Stimulated activated CD8-positive, alpha-beta memory T cell treated with anti-CD3 and anti-CD28 coated beads, Interleukin-12 subunit alpha, Interleukin-12 subunit beta, amount 100 ng/mL, for 24 hours (primary cell): Measurements from ENCODE around the gene EPHB1.
"Not testable (repeated sequence)": the region's sequence is repeated elsewhere in the genome, so short reads cannot be mapped to it uniquely, and the experiment has no call there.

Source experiments
- DNase-seq: peaks from one replicate; pipeline ENCODE4 v3.0.0-alpha.2; 2020; ENCODE audit errors: extremely low read depth

Gene EPHB1

DNA sequence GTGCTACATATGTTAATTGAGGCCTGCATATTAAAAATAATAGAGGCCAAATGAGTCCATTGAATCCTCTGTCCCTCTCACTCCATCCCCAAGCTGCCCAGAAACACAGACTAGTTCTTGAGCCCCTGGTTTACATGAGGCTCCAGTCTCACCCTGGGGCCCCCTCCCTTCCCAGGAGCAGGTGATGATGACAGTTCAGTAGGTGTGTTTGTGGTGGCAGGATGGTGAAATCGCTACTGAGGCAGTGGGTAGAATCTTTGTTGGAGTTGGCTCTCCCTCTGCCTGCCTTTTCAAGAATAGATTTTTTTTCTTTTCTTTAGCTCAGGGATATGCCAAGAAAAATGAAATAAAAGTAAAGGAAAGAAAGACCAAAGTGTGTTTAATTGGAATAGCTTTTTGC, 288.7 kb downstream of the EPHB1 start:
- DNase-seq: no peak

DNA sequence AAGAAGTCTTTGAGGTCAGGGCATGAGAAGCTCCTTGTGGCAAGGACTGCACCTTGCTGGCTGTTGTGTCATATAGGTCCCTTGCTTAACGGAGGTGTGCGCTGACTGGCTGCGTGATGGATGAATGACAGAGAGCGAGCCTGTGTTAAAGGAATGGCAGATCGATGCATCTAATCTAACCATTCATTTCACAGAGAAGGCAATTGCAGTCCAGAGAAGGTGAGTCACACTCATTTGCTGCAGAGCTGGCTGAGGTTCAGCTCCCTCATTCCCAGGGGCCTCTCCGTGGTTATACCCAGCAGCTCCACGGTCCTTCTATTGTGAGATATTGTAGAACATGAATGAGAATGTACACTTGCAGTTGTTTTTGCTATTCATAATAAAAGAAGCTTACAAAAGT, 289.3 kb downstream of the EPHB1 start:
- DNase-seq: no peak

- DNase-seq: no peak
These were observed 289.9 kb downstream of the EPHB1 start for GRCh38 chr3:135084976-135085375.

DNA sequence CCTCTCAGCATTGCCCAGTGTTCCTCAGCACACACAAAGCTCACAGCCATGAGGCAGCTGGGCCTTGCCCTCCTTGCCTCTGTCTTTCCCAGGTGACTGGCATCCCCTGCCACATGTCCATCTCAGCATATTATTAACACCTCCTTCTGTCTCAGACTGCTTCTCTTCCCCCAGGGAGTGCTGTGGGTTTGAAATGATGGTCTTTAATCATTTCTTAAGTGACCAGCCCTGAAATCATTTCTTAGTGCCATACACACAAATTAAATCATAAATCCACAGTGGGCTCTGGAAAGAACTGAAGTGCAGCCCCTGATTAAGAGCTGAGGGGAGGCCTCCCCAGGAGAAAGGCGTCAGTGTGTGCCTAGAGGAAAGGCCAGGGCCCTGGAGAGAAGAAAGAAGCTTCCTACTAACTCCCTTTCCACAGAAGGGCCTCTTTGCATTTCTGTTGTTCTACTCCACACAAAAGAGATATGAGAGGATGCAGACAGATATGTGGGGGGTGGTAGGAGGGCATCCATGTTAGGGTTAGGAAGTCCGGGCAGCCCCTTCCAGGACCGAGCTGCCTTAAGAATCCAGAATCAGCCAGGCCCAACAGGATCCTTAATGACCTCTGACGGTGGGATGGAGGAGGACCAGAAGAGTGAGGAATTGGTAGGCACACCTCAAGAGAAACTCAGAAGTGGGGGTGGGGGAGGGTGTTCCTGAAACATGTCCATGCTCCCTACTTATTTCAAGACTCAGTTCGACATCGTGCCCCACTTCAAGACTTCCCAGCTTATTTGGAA, 290.8 kb downstream of the EPHB1 start:
- no peak for DNase-seq

- no peak for DNase-seq
These were observed 292.7 kb downstream of the EPHB1 start for GRCh38 chr3:135087782-135088181.

DNA sequence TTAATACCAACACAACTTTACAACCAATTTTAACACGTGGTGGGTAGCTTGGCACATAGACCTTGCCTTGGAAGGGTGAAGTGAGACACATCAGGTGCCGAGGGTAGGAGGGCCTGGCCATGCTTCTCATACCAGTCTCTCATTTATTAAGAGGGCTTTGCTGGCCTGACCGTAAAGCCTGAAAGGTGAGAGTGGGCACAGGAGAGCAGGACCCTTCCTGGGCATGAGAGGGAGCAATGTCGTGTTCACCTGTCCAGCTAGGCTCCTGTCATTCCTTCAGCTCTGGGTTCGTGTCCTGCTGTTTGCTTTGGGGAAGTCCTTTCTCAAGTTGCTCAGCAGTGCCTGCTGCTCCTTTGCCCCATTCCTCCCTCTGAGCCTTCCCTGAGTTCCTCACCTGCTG, 294.4 kb downstream of the EPHB1 start:
- no peak for DNase-seq

GRCh38 chr3:135090020-135090717, 295.1 kb downstream of the EPHB1 start:
- no peak for DNase-seq

DNA sequence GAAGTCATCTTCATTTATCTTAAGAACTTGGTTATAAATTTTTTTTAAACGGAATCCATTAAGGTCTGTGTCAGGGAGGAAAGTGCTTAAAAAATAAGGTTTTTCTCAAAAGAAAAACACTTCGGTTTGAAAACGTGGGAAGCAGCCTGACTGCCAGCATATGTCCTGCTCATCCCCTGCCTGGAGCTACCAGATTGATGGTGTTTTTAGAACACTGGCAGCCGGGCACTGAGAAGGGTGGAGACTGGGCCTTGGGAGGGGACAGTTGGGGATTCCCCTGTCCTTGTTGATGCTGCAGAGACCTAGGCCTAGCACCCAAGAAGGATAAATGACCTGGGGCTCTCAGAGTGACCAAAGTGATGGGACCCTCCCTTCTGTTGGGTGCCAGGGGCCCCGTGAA, 296.9 kb downstream of the EPHB1 start:
- DNase-seq: no peak

DNA sequence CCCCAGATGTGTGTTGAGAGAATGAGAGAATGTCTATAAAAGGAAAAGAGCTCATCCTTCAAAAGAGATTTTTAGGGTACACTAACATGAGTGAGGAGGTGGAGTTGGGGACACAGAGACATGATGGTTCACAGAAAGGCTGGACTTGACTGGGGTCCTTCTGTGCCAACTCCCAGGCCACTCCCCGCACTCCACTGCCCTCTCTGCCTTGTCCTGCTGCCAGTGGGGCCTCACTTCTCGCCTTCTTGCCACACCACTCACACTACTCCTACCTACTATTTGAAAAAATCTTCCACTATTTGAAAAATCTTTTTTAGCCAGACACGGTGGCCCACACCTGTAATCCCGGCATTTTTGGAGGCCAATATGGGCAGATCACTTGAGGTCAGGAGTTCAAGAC, 298.1 kb downstream of the EPHB1 start:
- no peak for DNase-seq

GRCh38 chr3:135097276-135097946, 302.4 kb downstream of the EPHB1 start:
- no peak for DNase-seq

DNA sequence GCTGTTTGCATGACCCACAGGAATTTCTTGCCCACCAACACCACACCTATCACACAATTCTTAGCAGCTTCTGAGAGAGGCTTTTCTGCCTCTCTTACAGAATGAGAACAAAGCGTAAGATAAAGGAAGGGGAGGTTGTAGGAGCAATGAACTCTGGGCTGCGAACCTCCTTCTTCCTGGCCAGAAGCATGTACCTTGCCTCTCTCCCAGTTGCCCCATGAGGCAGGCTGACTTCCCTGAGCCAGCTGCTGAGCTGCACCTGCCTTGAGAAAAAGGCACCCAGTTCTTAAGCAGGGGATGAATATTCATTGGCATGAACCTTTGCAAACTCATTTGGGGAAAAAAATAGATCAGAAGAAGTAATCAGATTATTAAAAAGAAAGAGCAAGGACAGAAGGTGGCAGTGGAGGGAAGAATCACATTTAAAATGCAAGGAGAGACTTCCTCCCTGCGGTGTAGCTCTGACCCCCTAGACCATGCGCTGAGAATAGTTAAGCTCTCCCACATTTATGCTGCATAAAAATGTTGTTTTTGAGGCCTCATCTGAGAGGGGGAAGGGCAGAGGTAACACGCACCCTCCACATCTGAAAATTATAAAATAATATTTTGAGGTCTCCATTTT, 304.8 kb downstream of the EPHB1 start:
- no peak for DNase-seq

DNA sequence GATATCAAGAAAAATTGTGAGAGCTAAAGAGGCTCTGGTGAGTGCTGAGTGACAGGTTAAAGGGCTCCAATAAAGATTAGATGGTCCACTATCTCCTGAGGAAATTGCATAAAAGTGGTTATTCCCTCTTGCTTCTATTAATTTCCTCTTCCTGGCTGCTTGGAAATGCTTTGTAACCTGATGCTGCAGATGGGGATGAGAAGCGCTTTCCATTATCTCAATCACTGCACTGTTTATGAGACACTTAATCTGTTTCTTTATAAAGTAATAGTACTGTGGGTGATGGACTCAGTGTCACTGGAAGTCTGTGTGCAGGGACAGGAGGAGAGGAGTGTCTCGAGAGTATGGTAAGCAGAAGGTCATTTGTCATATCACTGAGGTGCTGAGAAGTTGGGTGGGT, 305.3 kb downstream of the EPHB1 start:
- DNase-seq: no peak

DNA sequence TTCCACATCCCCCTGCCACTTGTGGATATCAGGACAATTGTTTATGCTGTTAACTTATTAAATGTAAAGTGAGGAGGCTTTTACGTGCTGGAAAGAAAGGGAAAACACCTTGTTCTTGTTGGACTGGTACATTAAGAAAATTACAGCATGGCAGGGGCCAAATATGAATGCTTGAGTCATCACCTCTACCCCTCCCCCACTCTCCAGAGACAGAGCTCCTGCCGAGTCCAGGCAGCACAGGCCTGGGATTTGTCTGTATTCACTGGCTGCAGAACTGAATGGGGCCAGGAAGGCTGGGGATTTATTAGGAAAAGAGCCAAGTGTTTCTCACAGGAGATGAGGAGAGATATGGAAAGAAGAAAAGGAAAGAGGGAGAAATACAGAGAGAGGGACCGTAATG, 308.9 kb downstream of the EPHB1 start:
- DNase-seq: no peak

GRCh38 chr3:135106445-135106844, 311.4 kb downstream of the EPHB1 start:
- no peak for DNase-seq

DNA sequence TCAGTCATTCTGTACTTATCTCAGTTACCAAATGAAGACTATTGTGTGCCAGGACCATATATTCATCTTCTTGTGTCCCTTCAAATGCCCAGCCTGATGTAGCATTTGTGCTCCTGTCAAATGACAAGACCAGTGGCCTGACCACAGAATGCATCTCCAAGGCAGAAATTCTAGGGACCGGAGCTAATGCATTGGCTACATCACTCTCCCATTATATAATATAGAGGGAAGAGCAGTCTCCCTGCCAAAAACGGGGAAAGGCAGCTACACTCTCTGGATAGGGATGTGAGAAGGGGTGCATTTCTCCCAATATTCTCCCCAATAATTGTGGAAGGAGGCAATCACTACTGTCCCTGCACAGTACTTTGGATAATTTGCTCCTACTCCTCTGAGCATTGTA, 312.0 kb downstream of the EPHB1 start:
- DNase-seq: no peak

GRCh38 chr3:135109681-135110080, 314.6 kb downstream of the EPHB1 start:
- no peak for DNase-seq

- DNase-seq: not testable (repeated sequence)
These were observed 319.5 kb downstream of the EPHB1 start for GRCh38 chr3:135114551-135114950.

- no peak for DNase-seq
These were observed 322.9 kb downstream of the EPHB1 start for GRCh38 chr3:135117977-135118376.

GRCh38 chr3:135118792-135119191, 323.7 kb downstream of the EPHB1 start:
- no peak for DNase-seq

DNA sequence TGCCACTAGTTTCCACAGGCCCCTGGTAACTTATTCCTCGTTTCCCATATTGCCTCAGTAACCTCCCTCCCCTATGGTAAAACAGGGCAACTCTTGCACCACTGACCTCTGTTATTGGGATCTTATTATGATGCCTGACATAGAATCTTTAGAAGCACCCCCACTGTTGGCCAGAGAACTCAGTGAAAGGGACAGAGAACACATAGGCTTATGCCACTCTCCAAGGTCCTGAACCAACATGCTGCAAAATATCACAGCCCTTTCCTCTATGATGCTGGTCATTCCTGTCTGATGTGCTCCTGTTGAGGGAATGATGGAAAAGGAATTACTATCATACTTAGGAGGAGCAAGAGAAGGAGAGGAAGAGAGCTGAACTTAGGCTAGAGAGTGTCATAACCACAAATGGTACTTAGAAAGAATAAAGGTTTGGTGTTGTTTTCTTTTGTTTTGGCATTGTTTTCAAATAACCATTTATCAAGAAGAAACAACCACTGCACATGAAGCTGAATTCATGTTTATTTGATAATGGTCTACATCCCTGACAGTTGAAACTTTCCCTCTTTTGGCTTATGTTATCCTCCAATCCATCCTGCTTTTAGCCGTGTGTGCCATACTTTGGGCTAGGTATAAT, 330.2 kb downstream of the EPHB1 start:
- no peak for DNase-seq

DNA sequence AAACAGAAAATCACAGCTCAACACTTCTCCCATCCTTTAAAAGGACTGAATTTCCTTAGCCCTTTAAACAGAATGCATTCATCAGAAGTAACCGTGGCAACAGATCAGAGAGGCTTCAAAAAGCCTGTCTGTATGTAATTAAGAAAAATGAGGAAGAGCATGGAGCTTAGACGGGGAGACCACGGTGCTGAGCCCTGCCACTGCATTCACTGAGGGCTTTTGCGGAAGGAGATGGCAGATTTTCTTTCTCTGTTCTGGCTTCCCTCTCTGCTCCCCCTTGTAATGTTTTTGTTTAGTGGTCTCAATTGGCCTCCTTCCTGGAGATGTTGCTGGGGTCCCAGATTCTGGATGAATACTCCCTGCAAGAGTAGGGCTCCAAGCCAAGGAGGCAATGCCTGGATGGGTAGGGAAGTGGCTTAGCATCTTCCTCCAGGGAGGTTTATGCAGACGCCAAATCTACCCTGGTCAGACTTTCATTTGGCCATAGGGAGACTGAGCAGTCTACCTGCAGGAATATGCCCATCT, 332.9 kb downstream of the EPHB1 start:
- DNase-seq: no peak

DNA sequence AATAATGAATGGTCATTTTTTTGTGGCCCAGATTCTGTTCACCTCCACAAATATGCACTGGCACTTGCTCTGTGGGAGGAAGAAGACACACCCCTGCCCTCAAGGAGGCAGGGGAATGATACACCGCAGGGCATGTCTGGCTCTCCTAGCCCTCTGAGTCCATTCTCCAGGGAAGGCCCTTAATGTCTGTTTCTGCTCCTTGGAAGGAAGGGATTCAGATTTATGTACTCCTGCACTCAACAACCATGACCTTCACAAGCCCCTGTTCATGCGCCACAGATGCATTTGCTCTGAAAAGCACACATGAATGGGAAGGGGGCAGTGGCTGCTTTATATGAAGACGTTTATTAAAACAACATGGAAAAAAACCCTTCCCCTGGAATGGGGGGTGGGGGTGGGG, 333.8 kb downstream of the EPHB1 start:
- no peak for DNase-seq
